SK-MEL-5 (cell line): ENCODE measurements around the gene GCNT3. TPM values are rescaled to one million over a fixed set of nuclear protein-coding genes. Genes with fewer than 3 reads are reported as not detected.
A peak's percentile ranks its signal among the peaks of the same experiment; 100 is the strongest.

Experiments
- DNase-seq: peaks from one replicate; pipeline ENCODE4 v3.0.0-alpha.2; 2016; ENCODE audit warnings: low read depth, low spot score
- in situ Hi-C: cut with HindIII; loops from 2 replicates; pipeline ENCODE4 v1.10.0; 2016; ENCODE audit warnings: low sequenced_read_pairs, high pct_unique_total_duplicates, low pct_unique_long_range_greater_than_20kb
- polyA plus RNA-seq, 2 experiments: library from polyadenylated mRNA; depleted of rRNA; stranded (reverse); fragments of >200 nt; gene quantifications; 2 replicates each; pipeline ENCODE4 v1.2.3, GENCODE V29; 2015
- total RNA-seq: library from RNA; depleted of rRNA; stranded (reverse); fragments of >200 nt; shearing (Covaris generic); gene quantifications from 2 replicates; pipeline ENCODE4 v1.2.3, GENCODE V29; 2014; rRNA removed

Gene GCNT3, protein sequence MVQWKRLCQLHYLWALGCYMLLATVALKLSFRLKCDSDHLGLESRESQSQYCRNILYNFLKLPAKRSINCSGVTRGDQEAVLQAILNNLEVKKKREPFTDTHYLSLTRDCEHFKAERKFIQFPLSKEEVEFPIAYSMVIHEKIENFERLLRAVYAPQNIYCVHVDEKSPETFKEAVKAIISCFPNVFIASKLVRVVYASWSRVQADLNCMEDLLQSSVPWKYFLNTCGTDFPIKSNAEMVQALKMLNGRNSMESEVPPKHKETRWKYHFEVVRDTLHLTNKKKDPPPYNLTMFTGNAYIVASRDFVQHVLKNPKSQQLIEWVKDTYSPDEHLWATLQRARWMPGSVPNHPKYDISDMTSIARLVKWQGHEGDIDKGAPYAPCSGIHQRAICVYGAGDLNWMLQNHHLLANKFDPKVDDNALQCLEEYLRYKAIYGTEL
- 0.48 and 0.59 TPM in 2 replicates for total RNA-seq
- polyA plus RNA-seq (2015; cell fraction: cytosol; rRNA removed): 0.75 and 1.1 TPM in 2 replicates
- 0.28 TPM in 1 of 2 replicates, not detected in the other for polyA plus RNA-seq (2015; cell fraction: nucleus; rRNA removed)

DNA sequence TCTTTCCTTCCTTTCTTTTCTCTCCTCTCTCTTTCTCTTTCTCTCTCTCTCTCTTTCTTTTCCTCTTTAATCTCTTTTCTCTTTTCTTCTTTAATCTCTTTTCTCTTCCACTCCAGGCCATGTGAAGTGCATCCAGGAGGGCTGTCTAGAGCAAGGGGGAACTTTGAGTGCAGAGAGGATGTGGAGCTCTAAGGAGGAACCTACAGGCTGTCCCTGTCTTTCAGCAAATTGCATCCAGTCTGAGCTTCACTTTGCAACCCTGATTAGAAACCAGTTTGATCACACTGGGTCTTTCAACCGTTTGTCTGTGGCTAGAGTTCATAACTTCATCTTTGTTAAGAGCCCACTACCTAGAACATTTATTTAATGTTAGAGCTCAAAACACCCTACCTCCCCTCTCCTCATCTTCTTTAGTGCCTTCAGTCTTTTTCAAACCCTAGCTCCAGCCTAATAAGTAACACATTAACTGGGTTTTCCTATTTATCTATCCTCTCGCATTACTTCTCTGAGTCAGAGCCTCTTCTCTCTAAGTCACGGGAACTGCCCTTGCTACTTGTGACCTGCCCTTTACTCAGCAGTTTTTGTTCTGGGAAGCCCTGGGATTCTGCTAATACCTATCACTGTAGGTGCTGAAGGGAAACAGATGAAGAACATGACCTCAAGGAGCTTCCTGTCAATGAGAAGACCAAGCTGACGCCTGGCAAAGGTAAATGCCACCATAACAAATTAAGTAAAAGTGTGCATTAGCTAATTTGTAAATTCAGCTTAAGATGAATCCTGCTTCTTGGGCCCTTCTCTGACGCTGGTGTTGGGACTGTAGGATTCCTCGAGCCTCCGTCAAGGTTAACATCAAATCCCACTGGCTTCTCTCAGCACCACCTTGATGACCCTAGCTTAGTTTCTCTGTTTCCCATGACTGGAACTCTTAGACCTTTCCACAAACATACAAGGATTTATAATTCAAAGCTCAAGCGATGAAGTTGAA is at the start of gene GCNT3:
GCNT3 (plus strand) TSS at position 508 of the 985 bp plus-strand sequence. CDS start 6,456 bp downstream, outside the sequence.
- in situ Hi-C loops: no loop called here
- DNase-seq: peak; percentile 33

DNA sequence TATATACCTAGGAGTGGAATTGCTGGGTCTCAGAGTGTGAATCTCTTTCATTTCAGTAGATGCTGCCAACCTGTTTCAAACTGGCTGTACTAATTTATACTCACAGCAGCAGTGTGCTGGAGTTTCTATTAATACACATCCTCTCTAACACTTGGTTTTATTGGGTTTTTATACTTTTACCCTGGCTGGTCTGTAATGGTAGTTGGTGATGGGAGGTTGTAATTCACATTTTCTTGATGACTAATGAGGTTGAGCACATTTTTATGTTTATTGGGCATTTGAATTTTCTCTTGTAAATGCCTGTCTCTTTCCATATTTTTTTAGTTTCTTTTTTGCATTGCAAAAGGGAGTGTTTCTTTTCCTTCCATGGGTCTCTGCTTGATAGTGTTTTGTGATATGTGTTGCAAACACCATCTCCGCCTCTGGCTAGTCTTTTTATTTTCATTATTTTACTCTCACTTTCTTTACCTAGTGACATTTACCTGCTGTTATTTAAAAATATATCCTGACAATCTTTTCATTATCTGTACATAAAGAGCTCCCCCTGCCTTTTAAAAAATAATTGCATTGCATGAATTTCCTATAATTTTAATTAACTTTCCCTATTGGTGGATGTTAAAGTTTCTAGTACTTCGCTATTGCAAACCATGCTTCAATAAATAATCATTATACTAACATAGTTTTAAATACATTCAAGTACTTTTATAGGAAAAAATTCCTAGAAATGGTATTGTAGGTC is 49.0 kb upstream of the GCNT3 start:
- in situ Hi-C loops: no loop called here
- no peak for DNase-seq

DNA sequence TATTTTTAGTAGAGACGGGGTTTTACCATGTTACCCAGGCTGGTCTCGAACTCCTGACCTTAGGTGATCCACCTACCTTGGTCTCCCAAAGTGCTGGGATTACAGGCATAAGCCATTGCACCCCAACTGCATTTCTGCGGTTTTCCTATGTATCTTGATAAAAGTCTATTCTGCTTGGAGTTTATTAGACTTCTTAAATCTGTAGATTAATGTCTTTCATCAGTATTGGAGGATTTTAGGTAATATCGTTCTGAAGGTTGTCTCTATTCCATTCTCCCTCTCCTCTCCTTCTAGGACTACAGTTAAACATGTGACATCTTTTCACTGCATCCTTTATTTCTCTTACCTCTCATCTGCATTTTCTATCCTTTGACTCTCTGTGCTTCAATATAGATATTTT is 46.3 kb upstream of the GCNT3 start:
- DNase-seq: no peak
- in situ Hi-C loops: no loop called here

DNA sequence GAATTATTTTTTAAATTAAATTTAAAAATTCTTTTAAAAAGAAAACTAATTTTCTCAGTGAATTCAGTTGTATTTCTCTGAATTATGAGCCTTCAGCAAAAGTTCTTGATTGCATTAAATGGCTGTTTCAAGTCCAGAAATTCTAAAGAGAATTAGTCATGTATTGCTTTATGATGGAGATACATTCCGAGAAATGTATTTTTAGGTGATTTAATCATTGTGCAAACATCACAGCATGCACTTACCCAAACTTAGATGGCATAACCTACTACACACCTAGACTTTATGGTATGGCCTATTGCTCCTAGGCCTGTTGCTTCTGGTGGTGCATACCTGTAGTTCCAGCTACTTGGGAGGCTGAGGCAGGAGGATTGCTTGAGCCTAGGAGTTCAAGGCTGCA is 44.3 kb upstream of the GCNT3 start:
- in situ Hi-C loops: no loop called here
- DNase-seq: no peak

DNA sequence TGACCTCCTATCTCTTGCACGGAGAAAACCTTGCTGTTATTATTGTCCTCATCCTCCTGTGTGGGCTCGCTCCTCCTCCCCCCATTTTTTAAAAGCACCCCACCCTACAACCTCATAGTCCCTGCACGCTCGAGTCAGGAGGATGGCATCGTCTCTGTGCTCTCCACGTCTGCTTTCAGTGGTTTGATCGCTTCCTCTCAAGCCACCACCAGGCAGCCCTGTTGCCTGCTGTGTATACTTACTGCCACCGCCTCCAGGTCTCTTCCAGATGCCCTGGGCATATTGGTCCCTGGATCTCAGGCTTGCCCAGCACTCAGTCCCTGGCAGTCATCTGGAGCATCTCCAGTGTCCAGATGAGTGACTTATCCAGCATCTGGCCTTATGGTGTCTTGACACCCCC is 42.1 kb upstream of the GCNT3 start:
- in situ Hi-C loops: no loop called here
- no peak for DNase-seq

DNA sequence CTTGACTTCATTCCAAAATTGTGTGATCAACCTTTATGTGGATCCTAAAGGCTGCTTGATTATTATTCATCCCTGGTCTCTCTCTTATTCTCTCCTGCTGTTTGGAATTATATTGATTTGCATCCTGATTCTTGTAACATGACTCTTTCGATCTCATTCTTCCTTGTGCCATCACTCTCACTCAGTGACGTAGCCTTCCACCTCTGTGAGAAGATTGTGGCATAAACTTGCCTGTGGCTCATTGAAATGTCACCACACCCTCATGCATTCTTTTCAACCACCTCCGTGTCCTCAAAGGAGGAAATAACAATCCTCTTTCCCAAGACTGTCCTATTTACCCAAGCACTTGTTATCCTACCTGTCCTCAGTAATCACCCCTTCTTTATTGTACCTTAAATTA is 41.3 kb upstream of the GCNT3 start:
- no peak for DNase-seq

DNA sequence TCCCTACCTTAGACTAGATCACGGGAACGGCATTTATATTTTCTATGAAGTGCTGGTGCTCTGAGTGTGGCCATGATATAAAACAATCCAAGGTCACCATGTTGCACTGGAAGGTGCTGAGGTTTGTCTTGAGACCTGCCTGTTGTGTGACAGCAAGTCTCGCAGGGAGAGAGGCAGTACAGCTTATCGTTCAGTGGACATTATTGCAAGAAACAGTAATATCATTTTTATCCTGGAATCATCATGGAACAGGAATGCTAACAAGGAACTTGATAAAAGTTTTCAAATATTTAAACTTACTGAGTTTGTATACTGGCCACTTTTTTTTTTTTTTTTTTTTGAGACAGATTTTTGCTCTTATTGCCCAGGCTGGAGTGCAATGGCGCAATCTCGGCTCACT is 40.0 kb upstream of the GCNT3 start:
- in situ Hi-C loops: no loop called here
- no peak for DNase-seq

More for the DNA sequence above, 41.3 kb upstream of the GCNT3 start:
- in situ Hi-C loops: no loop called here

DNA sequence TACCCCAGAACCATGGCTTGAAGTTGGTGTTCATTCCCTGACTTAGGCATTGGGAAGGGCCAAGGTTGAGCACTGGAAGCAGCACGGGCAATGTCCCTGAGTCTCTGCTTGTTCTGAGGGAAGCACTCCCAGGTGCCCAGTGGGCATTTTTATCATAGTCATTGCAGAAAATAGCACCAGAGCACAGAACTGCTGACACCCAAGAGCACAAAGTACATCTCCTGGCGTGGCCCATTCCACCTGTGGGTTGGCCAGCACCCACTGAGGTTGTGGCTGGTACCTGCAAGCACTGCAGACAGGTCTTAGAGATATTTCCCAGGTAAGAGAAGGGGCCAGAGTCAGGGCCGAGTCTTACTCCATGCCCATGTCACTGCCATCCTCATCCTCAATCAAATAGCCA is 28.5 kb upstream of the GCNT3 start:
- DNase-seq: no peak
- in situ Hi-C loops: no loop called here

DNA sequence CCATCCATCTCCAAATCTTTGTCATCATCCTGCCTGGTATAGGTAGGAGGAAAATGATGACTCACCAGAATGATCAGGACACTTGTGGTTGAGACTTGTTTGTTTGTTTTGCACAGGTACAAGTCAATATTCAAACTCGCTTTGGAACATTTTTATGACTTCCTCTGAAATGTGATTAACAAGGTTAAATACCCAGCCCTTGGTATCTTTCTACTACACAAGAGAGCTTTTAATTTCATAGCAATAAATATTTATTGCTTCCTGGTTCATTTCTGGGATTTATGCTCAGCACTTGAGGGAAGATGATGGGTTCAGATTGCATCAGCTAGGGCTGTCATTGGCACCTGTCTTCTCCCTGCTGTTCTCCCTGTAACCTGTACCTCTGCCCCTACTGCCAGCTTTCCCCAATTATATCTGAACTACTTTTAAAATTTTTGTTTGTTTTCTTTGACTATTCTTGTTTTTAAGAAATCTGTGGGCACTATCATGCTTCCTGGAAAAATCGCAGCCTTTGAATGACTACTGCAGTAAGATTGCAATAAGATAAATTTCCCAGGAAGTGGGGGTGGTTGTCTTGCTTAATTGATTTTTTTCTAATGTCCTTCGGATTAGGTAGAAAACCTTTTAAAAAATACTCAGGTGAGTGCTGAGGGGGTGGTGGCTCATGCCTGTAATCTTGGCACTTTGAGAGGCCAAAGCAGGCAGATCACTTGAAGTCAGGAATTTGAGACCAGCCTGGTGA is 24.3 kb upstream of the GCNT3 start:
- in situ Hi-C loops: no loop called here
- DNase-seq: no peak

DNA sequence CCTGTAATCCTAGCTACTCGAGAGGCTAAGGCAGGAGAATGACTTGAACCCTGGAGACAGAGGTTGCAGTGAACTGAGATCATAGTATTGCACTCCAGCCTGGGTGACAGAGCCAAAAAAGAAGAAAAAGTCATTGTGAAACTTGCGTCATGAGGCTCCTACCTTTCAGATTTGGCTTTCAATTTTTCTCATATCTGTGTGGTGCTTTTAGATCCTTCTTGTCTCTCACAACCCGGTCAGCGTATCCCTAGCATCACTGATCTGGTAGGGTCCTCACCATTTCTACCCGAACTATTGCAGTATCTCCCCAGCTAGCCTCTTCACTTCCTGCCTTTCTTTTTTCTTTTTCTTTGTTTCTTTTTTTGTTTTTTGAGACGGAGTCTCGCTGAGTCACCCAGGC is 21.6 kb upstream of the GCNT3 start:
- in situ Hi-C loops: no loop called here
- no peak for DNase-seq

DNA sequence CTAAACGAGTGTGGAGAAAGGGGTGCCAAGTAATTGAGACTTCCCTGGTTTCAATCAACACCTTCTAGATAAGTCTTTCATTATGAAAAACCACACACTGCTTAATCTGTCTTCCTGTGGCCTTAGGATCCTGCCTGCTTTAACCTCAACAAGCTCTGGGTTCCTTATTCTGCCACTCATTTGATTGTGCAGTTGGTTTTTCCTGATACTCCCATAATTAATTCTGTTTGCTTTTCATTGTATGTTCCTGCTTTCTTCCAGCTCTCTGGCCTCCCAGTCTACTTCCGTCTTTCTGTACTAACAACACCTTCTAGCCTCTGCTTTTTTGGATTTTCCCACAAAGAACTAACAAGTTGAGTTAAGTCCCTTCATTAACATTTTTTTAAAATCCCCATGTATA is 20.2 kb upstream of the GCNT3 start:
- in situ Hi-C loops: no loop called here
- no peak for DNase-seq

DNA sequence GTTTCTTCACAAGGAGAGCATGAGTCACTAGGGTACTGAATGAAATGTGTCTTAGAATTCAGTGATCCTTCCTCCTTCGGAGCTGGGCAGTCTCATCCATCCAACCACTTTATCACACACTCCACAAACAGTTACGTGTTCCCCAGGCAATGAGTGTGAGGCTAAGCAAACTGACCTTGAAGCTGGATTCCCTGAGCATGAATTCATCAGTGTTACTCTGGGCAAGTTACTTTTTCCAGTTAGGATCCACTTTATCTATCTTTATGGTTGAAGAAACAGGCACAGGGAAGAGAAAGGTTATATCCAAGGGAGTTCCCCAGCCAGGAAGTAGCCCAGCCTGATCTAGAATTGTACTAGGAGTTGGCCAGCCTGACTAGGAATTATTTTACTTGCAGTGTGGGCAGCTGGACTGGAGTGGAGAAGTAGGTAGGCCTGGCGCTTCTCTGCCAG is 17.1 kb upstream of the GCNT3 start:
- DNase-seq: no peak
- in situ Hi-C loops: no loop called here

DNA sequence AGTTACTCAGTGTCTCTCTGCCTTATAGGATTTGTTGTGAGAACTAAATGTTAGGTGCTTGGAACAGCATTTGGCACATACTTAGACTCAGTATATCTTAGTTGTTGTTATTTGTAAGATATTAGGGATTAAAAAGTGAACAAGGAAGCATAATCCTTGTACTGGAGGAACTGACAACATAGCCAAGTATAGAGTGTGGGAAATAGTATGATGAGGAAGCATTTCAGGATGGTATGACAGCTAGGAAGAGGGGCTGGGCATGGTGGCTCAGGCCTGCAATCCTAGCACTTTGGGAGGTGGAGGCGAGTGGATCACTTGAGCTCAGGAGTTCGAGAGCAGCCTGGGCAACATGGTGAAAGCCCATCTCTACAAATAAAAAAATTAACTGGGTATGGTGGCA is 16.6 kb upstream of the GCNT3 start:
- DNase-seq: no peak
- in situ Hi-C loops: no loop called here

DNA sequence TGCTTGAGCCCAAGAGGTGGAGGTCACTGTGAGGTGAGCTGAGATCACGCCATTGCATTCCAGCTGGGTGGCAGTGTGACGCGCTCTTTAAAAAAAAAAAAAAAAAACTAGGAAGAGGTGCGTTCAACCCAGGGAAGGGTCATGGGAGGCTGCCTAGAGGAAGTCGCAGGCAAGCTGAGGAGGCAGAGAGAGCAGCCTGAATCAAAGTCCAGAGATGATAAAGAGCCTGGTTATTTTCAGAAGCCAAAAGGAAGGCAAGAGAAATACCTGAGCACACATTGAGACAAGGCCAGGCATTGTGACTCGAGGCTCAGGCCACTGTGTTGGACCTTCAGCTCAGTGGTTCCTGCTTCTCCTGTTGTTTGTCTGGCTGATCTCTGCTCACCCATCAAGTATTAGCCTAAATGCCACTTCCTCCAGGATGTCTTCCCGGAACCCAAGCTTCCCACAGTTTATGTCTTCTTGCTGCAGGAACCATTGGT is 16.1 kb upstream of the GCNT3 start:
- no peak for DNase-seq
- in situ Hi-C loops: no loop called here

DNA sequence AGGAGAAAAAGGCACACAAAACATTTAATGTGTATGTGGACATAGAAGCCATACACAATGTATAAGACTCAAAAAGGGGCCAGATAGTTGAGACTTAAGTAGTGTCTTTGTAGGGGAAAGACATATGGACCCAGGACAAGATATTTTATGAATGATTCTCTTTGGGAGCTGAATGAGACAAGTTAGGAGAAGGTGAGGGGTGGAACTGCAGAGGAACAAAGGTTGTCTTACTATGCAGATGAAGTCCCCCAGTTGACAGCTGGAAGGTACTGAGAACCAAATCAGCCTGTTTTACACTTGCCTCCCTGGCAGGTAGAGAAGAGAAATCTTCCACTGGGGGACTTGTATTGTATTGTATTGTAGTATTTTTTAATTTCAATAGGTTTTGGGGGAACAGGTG is 14.9 kb upstream of the GCNT3 start:
- in situ Hi-C loops: no loop called here
- no peak for DNase-seq

DNA sequence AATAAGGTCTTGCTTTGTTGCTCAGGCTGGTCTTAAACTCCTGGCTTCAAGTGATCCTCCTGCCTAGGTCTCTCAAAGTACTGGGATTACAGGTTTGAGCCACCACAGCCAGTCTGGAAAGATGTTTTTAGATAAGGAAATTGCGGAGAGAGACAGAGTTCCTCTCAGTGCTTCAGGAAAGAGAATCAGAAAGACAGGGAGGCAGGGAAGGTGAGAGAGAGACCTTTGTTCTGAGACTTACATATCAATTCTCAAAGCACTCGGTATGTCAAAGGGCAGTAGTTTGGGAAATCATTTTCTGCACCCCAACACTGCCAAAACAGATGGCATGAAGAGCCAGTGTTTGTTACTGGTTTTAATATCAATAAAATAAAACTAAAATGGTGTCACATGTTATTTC is 13.1 kb upstream of the GCNT3 start:
- DNase-seq: no peak
- in situ Hi-C loops: no loop called here

DNA sequence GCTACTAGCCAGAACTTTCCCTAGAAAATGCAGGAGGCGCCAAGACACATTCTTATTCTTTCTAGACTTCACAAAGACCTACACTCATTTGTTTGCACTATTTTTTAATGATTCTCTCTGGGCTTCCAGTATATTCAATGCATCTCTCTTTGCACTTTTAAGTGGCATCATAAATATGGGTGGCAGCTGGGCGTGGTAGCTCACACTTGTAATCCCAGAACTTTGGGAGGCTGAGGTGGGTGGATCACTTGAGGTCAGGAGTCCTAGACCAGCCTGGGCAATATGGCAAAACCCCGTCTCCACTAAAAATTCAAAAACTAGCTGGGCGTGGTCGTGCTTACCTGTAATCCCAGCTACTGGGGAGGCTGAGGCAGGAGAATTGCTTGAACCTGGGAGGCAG is 5.6 kb upstream of the GCNT3 start:
- DNase-seq: no peak
- in situ Hi-C loops: no loop called here
